Tibial artery (tissue), 4 donors: ENCODE data around the gene ECM1.

Source experiments
- DNase-seq, 2 donors: peaks; one replicate each; pipeline ENCODE4 v3.0.0-alpha.2; 2019
- H3K27ac ChIP-seq, 2 donors: fragments of 200-600 bp; sonication (generic) in 1 of 2; 1 replicate in 1 of 2; 2 replicates in 1 of 2; pipeline ENCODE4 v1.5.1; 2018 to 2019; ENCODE audit warnings: mild to moderate bottlenecking in 1 of 2
- H3K27me3 ChIP-seq, 2 donors: fragments of 200-600 bp; sonication (generic) in 1 of 2; one replicate each; pipeline versions ENCODE4 v1.5.1 to v1.6.0; 2016 to 2019
- H3K36me3 ChIP-seq, 3 donors: fragments of 200-600 bp; sonication (generic) in 2 of 3; one replicate each; pipeline ENCODE4 v1.5.1; 2016 to 2019; ENCODE audit warnings: mild to moderate bottlenecking in 2 of 3
- H3K4me1 ChIP-seq, 4 donors: fragments of 200-600 bp; sonication (generic) in 2 of 4; 1 replicate in 3 of 4; 2 replicates in 1 of 4; pipeline ENCODE4 v1.5.1; 2016 to 2019
- H3K4me3 ChIP-seq, 2 donors: fragments of 200-600 bp; sonication (generic) in 1 of 2; 1 replicate in 1 of 2; 2 replicates in 1 of 2; pipeline ENCODE4 v1.5.1; 2018 to 2019; ENCODE audit warnings: mild to moderate bottlenecking in 2 of 2
- H3K9me3 ChIP-seq, 3 donors: fragments of 200-600 bp; sonication (generic) in 1 of 3; one replicate each; pipeline ENCODE4 v1.5.1; 2016 to 2019
- intact Hi-C: fragments of 100-400 bp; cut with DNase I; formaldehyde crosslinking; loops from one replicate; pipeline ENCODE4 v1.15.0; 2023; ENCODE audit warnings: low total_unique reads
- TF ChIP-seq, protein P1 (sequence below), 2 experiments: fragments of 200-600 bp in 1 of 2; fragments of 450-650 bp in 1 of 2; IDR thresholded peaks; one replicate each; pipeline ENCODE4 v1.5.1; 2017 to 2019; ENCODE audit warnings: antibody characterized with exemption in 2 of 2, mild to moderate bottlenecking in 1 of 2, moderate library complexity in 1 of 2

ECM1 gene

GRCh38 chr1:150535511-150536287 is 27.8 kb downstream of the ECM1 start:
- H3K27me3 ChIP-seq, result no peaks in the 10 kb centered on the region
- no peaks in the 10 kb centered on the region for H3K9me3 ChIP-seq
- H3K4me1 ChIP-seq, result peaks cover 0 to 70% (median 32%) of the 10 kb centered on the region in 4 donors
- intact Hi-C loops, result no loop called here
- no peak for DNase-seq
- no peak overlapping the region for H3K4me3 ChIP-seq
- H3K27ac ChIP-seq, result peak overlapping the region in 1 of 2 donors; percentile 88
- H3K36me3 ChIP-seq, result no peaks in the 10 kb centered on the region
- TF ChIP-seq, protein P1, sequence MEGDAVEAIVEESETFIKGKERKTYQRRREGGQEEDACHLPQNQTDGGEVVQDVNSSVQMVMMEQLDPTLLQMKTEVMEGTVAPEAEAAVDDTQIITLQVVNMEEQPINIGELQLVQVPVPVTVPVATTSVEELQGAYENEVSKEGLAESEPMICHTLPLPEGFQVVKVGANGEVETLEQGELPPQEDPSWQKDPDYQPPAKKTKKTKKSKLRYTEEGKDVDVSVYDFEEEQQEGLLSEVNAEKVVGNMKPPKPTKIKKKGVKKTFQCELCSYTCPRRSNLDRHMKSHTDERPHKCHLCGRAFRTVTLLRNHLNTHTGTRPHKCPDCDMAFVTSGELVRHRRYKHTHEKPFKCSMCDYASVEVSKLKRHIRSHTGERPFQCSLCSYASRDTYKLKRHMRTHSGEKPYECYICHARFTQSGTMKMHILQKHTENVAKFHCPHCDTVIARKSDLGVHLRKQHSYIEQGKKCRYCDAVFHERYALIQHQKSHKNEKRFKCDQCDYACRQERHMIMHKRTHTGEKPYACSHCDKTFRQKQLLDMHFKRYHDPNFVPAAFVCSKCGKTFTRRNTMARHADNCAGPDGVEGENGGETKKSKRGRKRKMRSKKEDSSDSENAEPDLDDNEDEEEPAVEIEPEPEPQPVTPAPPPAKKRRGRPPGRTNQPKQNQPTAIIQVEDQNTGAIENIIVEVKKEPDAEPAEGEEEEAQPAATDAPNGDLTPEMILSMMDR (IDR thresholded peaks at IDR 0.05), result no peak

- intact Hi-C loops, result no loop called here
- Histone ChIP-seq H3K4me1 (peaks cover 0 to 67% (median 27%) of the 10 kb centered on the region in 4 donors), H3K36me3 (no peaks in the 10 kb centered on the region), H3K9me3 (no peaks in the 10 kb centered on the region), H3K4me3 (no peak overlapping the region), H3K27me3 (no peaks in the 10 kb centered on the region), H3K27ac (peak overlapping the region; percentile 67 to 88)
- DNase-seq, result no peak
- TF ChIP-seq, protein P1 (IDR thresholded peaks at IDR 0.05), result no peak
Observed at GRCh38 chr1:150536836-150537731, 29.2 kb downstream of the ECM1 start.

DNA sequence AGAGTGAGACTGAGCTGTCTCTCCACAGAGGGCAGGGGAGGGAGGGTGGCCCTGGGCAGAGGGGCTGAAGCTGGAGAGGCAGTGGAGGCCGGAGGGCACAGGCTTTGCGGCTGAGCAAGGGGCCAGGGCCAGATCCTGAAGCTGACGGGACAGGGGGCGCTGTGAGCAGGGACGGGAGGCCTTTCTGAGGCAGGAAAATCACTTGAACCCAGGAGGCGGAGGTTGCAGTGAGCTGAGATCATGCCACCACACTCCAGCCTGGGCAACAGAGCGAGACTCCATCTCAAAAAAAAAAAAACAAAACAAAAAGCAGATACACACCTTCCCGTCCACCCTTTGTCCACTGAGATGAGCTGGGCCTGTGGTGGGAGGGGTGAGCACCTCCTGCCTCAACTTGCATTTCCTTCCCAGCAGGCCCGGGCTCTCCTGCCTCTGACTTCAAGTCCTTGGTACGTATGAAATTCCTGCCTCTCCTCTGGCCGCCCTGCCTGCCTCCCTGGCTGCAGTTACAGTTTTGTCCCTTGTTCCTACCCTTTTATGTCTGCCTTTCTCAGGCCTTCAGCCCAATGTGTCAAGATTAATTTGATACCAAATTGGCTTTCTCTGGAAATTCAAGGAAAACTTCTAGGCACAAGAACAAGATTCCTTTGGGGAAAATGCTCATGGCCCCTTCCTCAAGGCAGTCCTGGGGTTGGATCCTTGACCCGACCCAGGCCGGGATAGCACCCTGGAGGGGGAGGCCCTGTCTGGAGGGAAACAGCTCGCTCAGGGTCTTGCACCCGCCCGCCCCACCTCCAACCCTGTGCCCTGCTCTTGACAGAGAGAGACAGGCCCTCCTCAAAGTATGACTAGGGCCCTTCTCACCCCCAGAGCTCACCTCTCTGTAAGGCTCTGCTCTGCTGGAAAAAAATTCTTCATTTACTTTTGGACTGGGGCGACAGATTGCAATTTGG is 30.1 kb downstream of the ECM1 start:
- peak overlapping the region; percentile 67 to 88 for H3K27ac ChIP-seq
- no peak overlapping the region for H3K4me3 ChIP-seq
- intact Hi-C loops, result no loop called here
- H3K9me3 ChIP-seq, result no peaks in the 10 kb centered on the region
- H3K36me3 ChIP-seq, result no peaks in the 10 kb centered on the region
- peaks cover 0 to 58% (median 19%) of the 10 kb centered on the region in 4 donors for H3K4me1 ChIP-seq
- DNase-seq, result peak in 1 of 2 donors; percentile 87
- no peaks in the 10 kb centered on the region for H3K27me3 ChIP-seq
- TF ChIP-seq, protein P1 (IDR thresholded peaks at IDR 0.05), result no peak

GRCh38 chr1:150543500-150544143 is 35.7 kb downstream of the ECM1 start:
- no peaks in the 10 kb centered on the region for H3K9me3 ChIP-seq
- TF ChIP-seq, protein P1 (IDR thresholded peaks at IDR 0.05), result no peak
- no peaks in the 10 kb centered on the region for H3K27me3 ChIP-seq
- no peak overlapping the region for H3K4me3 ChIP-seq
- intact Hi-C loops, result no loop called here
- H3K27ac ChIP-seq, result peak overlapping the region in 1 of 2 donors; percentile 10
- peaks cover 0 to 13% (median 4%) of the 10 kb centered on the region in 4 donors for H3K4me1 ChIP-seq
- H3K36me3 ChIP-seq, result no peaks in the 10 kb centered on the region
- peak; percentile 84 to 88 for DNase-seq
